Trophoblast cell (in vitro differentiated cells and primary cell): ENCODE data around the gene TEAD4.
A peak's percentile ranks its signal among the peaks of the same experiment; 100 is the strongest.

ENCODE experiments used
- DNase-seq, 2 donors: peaks; one replicate each; pipeline ENCODE4 v3.0.0-alpha.2; 2016
- H2AFZ ChIP-seq: 2 replicates; pipeline ENCODE4 v1.6.1; 2013; ENCODE audit warnings: low read length, moderate library complexity, mild to moderate bottlenecking; ENCODE audit not compliant: insufficient read depth, poor library complexity
- H2AK5ac ChIP-seq: 2 replicates; pipeline ENCODE4 v1.6.1; 2013; ENCODE audit warnings: mild to moderate bottlenecking, low read length
- H2BK120ac ChIP-seq: 2 replicates; pipeline ENCODE4 v1.6.1; 2013; ENCODE audit warnings: low read length, mild to moderate bottlenecking, moderate library complexity; ENCODE audit not compliant: insufficient read depth, poor library complexity
- H2BK12ac ChIP-seq: 2 replicates; pipeline ENCODE4 v1.6.1; 2013; ENCODE audit warnings: mild to moderate bottlenecking, low read length, moderate library complexity
- H2BK5ac ChIP-seq: 2 replicates; pipeline ENCODE4 v1.6.1; 2013; ENCODE audit warnings: low read length, low read depth, moderate library complexity, mild to moderate bottlenecking; ENCODE audit not compliant: poor library complexity
- H3K14ac ChIP-seq: 2 replicates; pipeline ENCODE4 v1.6.1; 2013; ENCODE audit warnings: mild to moderate bottlenecking, low read length
- H3K18ac ChIP-seq: 2 replicates; pipeline ENCODE4 v1.6.1; 2013; ENCODE audit warnings: mild to moderate bottlenecking, low read length
- H3K23ac ChIP-seq: 2 replicates; pipeline ENCODE4 v1.6.1; 2013; ENCODE audit warnings: low read length
- H3K27ac ChIP-seq: 2 replicates; pipeline ENCODE4 v1.5.1; 2013; ENCODE audit warnings: low read depth, mild to moderate bottlenecking, inconsistent platforms, low read length, moderate library complexity
- H3K27me3 ChIP-seq: 2 replicates; pipeline ENCODE4 v1.6.1; 2013; ENCODE audit warnings: inconsistent platforms, mild to moderate bottlenecking, low read length, moderate library complexity; ENCODE audit not compliant: insufficient read depth
- H3K36me3 ChIP-seq, 2 experiments: 1 replicate in 1 of 2; 2 replicates in 1 of 2; pipeline ENCODE4 v1.6.1; 2013; ENCODE audit warnings: low read length in 2 of 2, mild to moderate bottlenecking in 2 of 2, moderate library complexity in 1 of 2; ENCODE audit not compliant: insufficient read depth in 2 of 2, control insufficient read depth in 1 of 2
- H3K4ac ChIP-seq: 2 replicates; pipeline ENCODE4 v1.6.1; 2013; ENCODE audit warnings: low read depth, mild to moderate bottlenecking, low read length, moderate library complexity
- H3K4me1 ChIP-seq, 2 experiments: 1 replicate in 1 of 2; 2 replicates in 1 of 2; pipeline ENCODE4 v1.6.1; 2013; ENCODE audit warnings: low read length in 2 of 2, mild to moderate bottlenecking in 2 of 2, moderate library complexity in 1 of 2; ENCODE audit not compliant: insufficient read depth in 2 of 2, control insufficient read depth in 1 of 2
- H3K4me2 ChIP-seq: 2 replicates; pipeline ENCODE4 v1.6.1; 2013; ENCODE audit warnings: inconsistent platforms, mild to moderate bottlenecking, low read length, moderate library complexity
- H3K4me3 ChIP-seq: 2 replicates; pipeline ENCODE4 v1.5.1; 2013; ENCODE audit warnings: mild to moderate bottlenecking, low read depth, low read length, inconsistent platforms
- H3K79me1 ChIP-seq: one replicate; pipeline ENCODE4 v1.6.1; 2013; ENCODE audit warnings: low read length
- H3K79me2 ChIP-seq: 2 replicates; pipeline ENCODE4 v1.6.1; 2013; ENCODE audit warnings: low read length, mild to moderate bottlenecking; ENCODE audit not compliant: control insufficient read depth, insufficient read depth, poor library complexity
- H3K9ac ChIP-seq: 2 replicates; pipeline ENCODE4 v1.6.1; 2013; ENCODE audit warnings: mild to moderate bottlenecking, low read length
- H3K9me3 ChIP-seq: 2 replicates; pipeline ENCODE4 v1.6.1; 2013; ENCODE audit warnings: low read depth, mild to moderate bottlenecking, control low read depth, inconsistent platforms, low read length; ENCODE audit not compliant: insufficient read depth
- H4K12ac ChIP-seq: 2 replicates; pipeline ENCODE4 v1.6.1; 2013; ENCODE audit warnings: low read depth, mild to moderate bottlenecking, low read length, moderate library complexity
- H4K8ac ChIP-seq: 2 replicates; pipeline ENCODE4 v1.6.1; 2013; ENCODE audit warnings: low read depth, mild to moderate bottlenecking, low read length, moderate library complexity
- H4K91ac ChIP-seq: one replicate; pipeline ENCODE4 v1.6.1; 2013; ENCODE audit warnings: low read depth, mild to moderate bottlenecking, low read length, moderate library complexity
- WGBS: extraction: QIAGEN DNeasy Blood & Tissue Kit; methylation state at CpG from one replicate; pipeline ENCODE4 v1.1.7; 2013; ENCODE audit warnings: missing lambda C conversion rate; ENCODE audit not compliant: insufficient read length, insufficient coverage; ENCODE audit errors: extremely low coverage; 5-methylcytosine and 5-hydroxymethylcytosine counted together

Gene TEAD4

DNA sequence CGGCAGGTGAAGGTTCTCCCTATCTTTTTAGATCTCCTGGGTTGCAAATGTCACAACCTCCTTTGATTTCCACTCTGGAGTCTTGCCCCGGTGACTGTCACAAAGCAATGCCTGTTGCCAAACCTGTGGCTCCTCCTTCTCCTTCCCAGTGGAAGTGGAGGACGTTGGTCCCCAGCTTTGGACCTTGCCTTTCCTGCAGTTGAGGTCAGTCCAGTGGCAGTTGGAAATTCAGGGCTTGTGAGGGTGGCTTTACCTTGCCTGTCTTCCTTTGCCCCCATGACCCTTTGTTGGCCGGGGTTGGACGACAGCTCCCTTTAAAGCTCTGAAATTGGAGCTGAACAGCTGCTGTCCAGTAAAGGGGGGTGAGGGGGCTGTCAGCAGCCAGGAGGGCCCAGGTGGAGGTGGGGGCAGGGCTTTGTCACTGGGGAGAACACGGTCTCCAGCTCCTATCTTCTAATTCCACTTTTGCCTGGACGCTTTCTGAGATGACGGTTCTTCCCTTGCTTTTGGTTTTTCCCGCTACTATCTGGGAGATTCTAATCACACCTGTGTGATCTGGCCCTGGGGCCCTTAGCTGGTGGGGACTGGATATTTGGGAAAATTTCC, 4.1 kb downstream of the TEAD4 start:
- Histone ChIP-seq H4K12ac (no peak overlapping the region), H2BK12ac (no peak overlapping the region), H2AFZ (no peak overlapping the region), H3K4me3 (no peak overlapping the region), H3K36me3 (peaks cover 3 to 5% of the 10 kb centered on the region in 2 experiments), H4K91ac (peak overlapping the region; percentile 22), H3K27me3 (no peaks in the 10 kb centered on the region), H3K18ac (no peak overlapping the region), H4K8ac (no peak overlapping the region), H3K9me3 (no peaks in the 10 kb centered on the region), H3K4me2 (peak overlapping the region; percentile 4), H3K27ac (no peak overlapping the region), H2AK5ac (no peak overlapping the region), H2BK5ac (peak overlapping the region; percentile 18), H3K79me1 (peaks cover 22% of the 10 kb centered on the region), H3K9ac (no peak overlapping the region), H3K4me1 (peaks cover 27 to 29% of the 10 kb centered on the region in 2 experiments), H3K4ac (peak overlapping the region; percentile 66), H3K14ac (no peak overlapping the region), H3K23ac (no peak overlapping the region), H3K79me2 (peaks cover 21% of the 10 kb centered on the region), H2BK120ac (no peak overlapping the region)
- WGBS, result no CpG with 5 or more reads among the region's 9 CpGs
- peak in 1 of 2 donors; percentile 23 for DNase-seq

DNA sequence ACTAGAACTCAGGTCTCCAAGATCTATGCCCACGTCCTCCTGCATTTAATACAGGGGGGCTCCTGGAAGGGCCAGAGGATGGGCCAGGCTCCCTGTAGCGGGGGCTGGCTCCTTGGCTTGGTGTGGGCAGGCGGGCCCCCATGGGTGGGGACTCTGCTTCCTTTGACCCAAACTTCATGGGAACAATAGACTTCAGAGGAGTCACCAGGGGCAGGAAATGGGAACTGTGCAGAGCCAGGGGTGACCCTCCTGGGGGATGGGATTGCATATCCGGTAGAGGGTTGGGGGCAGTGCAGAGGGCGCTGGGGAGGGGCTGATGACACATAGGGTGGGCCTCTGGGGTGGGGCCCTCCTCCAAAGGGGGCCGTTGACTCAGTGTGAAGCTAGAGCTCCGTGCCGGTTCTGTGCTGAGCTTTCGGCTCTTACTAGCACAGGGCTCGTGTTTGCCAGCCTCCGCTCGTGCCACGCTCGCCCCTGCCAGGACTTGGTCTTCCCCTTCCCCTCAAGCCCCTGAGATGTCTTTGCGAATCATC, 4.6 kb downstream of the TEAD4 start:
- H3K79me1 ChIP-seq, result peaks cover 18% of the 10 kb centered on the region
- WGBS, result no CpG with 5 or more reads among the region's 15 CpGs
- peak overlapping the region; percentile 18 for H2BK5ac ChIP-seq

DNA sequence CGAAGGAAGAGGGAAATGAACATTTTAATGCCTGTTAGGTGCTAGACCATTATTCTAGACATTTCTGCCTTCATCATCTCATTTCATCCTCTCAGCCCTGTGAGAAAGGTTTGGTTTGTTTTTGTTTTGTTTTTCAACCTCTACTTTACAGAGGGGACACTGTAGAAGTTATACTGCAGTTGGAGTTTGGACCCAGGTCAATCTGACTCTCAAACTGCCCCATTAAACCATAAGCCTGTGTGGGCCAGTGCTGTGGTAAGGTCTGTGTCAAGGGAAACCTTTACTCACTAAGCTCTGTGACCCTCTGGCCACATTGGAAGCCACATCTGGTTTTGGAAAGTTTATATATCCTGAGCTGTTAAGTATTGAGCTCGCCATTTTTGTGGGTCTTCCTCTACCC, 8.5 kb downstream of the TEAD4 start:
- H2BK120ac ChIP-seq, result no peak overlapping the region
- H4K12ac ChIP-seq, result no peak overlapping the region
- no peaks in the 10 kb centered on the region for H3K9me3 ChIP-seq
- peaks cover 4% of the 10 kb centered on the region for H3K79me1 ChIP-seq
- no peak overlapping the region for H3K9ac ChIP-seq
- H2AFZ ChIP-seq, result no peak overlapping the region
- DNase-seq, result no peak
- H4K8ac ChIP-seq, result no peak overlapping the region
- no peak overlapping the region for H2BK12ac ChIP-seq
- peaks cover 13% of the 10 kb centered on the region for H3K79me2 ChIP-seq
- no peak overlapping the region for H4K91ac ChIP-seq
- no peak overlapping the region for H3K27ac ChIP-seq
- no peak overlapping the region for H2AK5ac ChIP-seq
- H3K4me3 ChIP-seq, result no peak overlapping the region
- peaks cover 5 to 14% of the 10 kb centered on the region in 2 experiments for H3K36me3 ChIP-seq
- no CpG with 5 or more reads among the region's 2 CpGs for WGBS
- H3K18ac ChIP-seq, result no peak overlapping the region
- H2BK5ac ChIP-seq, result no peak overlapping the region
- no peak overlapping the region for H3K23ac ChIP-seq
- H3K27me3 ChIP-seq, result no peaks in the 10 kb centered on the region
- H3K14ac ChIP-seq, result no peak overlapping the region
- peaks cover 18 to 20% of the 10 kb centered on the region in 2 experiments for H3K4me1 ChIP-seq
- H3K4me2 ChIP-seq, result no peak overlapping the region
- H3K4ac ChIP-seq, result no peak overlapping the region

More for the DNA sequence above, 4.6 kb downstream of the TEAD4 start:
- Histone ChIP-seq H3K36me3 (peaks cover 3 to 5% of the 10 kb centered on the region in 2 experiments), H3K4me1 (peaks cover 26 to 29% of the 10 kb centered on the region in 2 experiments), H4K91ac (peak overlapping the region; percentile 22), H2BK12ac (peak overlapping the region; percentile 42), H2AFZ (no peak overlapping the region), H3K4ac (peak overlapping the region; percentile 66), H3K9ac (no peak overlapping the region), H4K8ac (no peak overlapping the region), H3K4me2 (peak overlapping the region; percentile 4), H3K18ac (peak overlapping the region; percentile 38), H3K27ac (no peak overlapping the region), H3K9me3 (no peaks in the 10 kb centered on the region), H3K79me2 (peaks cover 21% of the 10 kb centered on the region), H3K23ac (no peak overlapping the region), H2BK120ac (no peak overlapping the region), H4K12ac (no peak overlapping the region), H2AK5ac (no peak overlapping the region), H3K27me3 (no peaks in the 10 kb centered on the region), H3K14ac (peak overlapping the region; percentile 19), H3K4me3 (no peak overlapping the region)
- no peak for DNase-seq

DNA sequence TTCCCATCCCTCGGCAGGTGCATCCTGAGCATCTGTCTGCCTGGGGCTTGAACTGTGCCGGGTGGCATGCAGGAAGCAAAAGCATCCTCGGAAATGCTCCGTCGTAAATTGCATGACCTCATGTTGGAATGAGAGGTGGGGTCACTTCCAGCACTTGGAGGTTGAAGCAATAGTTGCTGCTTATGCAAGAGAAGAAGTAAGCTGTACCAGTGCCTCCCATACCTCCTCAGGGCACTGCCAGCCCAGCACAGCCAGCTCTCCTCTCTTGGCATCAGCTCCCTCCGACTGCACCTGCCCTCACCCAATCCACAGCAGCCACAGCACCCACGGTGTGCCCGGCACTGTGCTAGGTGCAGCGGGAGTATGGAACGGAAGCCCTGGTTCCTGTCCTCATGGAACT, 11.5 kb downstream of the TEAD4 start:
- H3K4ac ChIP-seq, result no peak overlapping the region
- H4K12ac ChIP-seq, result no peak overlapping the region
- H3K9ac ChIP-seq, result no peak overlapping the region
- peaks cover 8 to 11% of the 10 kb centered on the region in 2 experiments for H3K36me3 ChIP-seq
- peak; percentile 62 to 63 for DNase-seq
- peak overlapping the region; percentile 32 for H3K4me3 ChIP-seq
- H3K79me2 ChIP-seq, result peaks cover 2% of the 10 kb centered on the region
- no peak overlapping the region for H3K4me2 ChIP-seq
- no peak overlapping the region for H2BK5ac ChIP-seq
- no peaks in the 10 kb centered on the region for H3K27me3 ChIP-seq
- no peaks in the 10 kb centered on the region for H3K9me3 ChIP-seq
- H2AK5ac ChIP-seq, result no peak overlapping the region
- H3K23ac ChIP-seq, result no peak overlapping the region
- no peak overlapping the region for H2BK12ac ChIP-seq
- H3K27ac ChIP-seq, result no peak overlapping the region
- no peak overlapping the region for H2BK120ac ChIP-seq
- no peak overlapping the region for H4K91ac ChIP-seq
- H3K4me1 ChIP-seq, result peaks cover 2 to 6% of the 10 kb centered on the region in 2 experiments
- no peak overlapping the region for H4K8ac ChIP-seq
- H3K79me1 ChIP-seq, result no peaks in the 10 kb centered on the region
- H3K18ac ChIP-seq, result no peak overlapping the region
- WGBS, result no CpG with 5 or more reads among the region's 10 CpGs
- H2AFZ ChIP-seq, result no peak overlapping the region
- no peak overlapping the region for H3K14ac ChIP-seq
